Measurements from ENCODE around the gene ABCC4.

The ABCC4 gene

DNA sequence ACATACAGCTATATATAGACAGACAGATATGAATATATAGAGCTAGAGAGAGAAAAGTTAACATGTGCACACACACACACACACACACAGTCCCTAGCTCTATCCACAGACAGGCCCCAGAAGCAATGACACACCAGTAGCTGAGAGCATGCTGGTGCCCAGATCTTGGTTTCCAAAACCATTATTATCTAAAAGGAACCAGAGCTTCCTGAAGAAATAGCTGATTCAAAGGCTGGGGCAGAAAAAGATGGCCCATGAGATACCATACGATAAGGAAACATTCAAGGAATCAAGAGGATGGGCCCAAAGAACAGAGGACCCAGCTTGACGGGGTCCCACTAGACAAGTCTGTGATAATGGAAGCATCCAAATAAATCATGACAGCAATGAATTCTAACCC, 53.4 kb downstream of the ABCC4 start:
- H3K4me3 ChIP-seq (ENCODE audit: low read depth, low read length), result no peak overlapping the region
- TF ChIP-seq, protein P1, sequence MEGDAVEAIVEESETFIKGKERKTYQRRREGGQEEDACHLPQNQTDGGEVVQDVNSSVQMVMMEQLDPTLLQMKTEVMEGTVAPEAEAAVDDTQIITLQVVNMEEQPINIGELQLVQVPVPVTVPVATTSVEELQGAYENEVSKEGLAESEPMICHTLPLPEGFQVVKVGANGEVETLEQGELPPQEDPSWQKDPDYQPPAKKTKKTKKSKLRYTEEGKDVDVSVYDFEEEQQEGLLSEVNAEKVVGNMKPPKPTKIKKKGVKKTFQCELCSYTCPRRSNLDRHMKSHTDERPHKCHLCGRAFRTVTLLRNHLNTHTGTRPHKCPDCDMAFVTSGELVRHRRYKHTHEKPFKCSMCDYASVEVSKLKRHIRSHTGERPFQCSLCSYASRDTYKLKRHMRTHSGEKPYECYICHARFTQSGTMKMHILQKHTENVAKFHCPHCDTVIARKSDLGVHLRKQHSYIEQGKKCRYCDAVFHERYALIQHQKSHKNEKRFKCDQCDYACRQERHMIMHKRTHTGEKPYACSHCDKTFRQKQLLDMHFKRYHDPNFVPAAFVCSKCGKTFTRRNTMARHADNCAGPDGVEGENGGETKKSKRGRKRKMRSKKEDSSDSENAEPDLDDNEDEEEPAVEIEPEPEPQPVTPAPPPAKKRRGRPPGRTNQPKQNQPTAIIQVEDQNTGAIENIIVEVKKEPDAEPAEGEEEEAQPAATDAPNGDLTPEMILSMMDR (IDR thresholded peaks at IDR 0.05; ENCODE audit: low read depth, low read length), result no peak

DNA sequence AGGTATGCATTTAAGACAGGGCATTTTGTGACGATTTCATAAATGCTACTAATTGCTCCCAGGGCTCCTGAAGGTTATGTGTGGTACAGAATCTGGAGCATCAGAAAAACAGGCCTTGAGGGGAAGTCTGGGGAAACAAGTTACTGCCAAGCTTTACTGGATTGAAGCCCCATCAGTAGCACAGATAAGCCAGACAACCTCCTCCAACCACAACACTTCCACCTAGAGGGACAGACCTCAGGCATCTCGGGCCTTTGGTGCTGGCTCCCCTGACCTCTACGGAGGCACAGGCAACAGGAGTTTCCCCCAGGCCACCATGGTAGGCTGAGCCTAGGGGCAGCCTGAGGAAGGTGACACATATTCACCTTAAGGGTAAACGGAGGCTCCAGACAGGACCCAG, 54.1 kb downstream of the ABCC4 start:
- TF ChIP-seq, protein P1 (IDR thresholded peaks at IDR 0.05; ENCODE audit: low read depth, low read length), result no peak
- H3K4me3 ChIP-seq (ENCODE audit: low read depth, low read length), result no peak overlapping the region

DNA sequence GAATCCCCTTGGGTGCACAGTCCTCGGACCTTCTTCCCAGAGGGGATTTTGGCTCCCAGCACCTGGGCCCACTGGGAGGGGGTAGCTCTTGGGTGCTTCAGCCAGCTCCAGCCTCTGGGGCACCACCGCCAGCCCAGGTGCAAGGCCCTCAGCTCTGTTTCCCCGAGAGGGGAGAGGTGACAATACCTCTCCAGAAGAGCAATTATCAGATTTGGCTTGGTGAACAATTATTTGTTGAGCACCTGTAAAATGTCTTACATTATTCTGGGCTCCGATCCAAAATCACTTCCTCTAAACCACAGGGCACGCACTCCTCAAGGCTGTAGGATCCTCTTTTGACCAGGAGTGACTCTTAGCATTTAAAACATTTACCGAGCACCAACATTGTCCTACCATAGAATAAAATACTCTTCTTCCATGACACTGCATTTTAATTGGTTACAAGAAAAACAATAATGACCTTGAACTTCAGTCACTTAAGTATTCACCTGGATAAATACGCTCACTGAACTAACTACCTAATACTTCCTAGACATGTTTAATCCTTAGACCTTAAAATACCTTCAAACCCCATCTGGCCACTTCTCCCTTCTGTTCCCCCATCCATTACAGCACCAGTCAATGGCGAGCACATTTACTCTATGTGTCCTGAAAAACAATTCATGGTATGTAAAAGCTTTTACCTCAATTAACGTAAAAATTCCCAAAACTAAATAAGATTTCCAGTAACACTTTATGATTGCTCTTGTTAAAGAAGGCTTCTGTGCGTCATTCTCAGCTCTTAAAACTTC, 54.8 kb downstream of the ABCC4 start:
- H3K4me3 ChIP-seq (ENCODE audit: low read depth, low read length), result no peak overlapping the region
- TF ChIP-seq, protein P1 (IDR thresholded peaks at IDR 0.05; ENCODE audit: low read depth, low read length), result no peak

DNA sequence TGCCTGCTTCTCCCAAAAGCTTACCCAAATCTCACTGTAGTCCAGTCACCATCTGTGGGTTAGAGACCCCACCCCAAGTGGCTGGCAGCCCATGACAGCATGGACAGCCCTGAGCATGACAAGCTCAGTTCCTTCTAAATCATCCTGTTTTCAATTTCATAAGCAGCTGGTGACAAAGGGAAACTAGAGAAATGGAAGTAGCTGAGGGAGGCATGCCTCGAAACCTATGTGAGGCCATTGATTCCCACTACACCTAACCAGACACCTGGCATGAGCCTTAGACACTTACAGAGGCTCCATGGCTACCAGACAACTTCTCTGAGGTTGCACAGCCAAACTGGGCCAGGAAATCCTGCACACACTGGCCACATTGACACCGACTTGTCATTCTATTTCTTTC, 56.2 kb downstream of the ABCC4 start:
- TF ChIP-seq, protein P1 (IDR thresholded peaks at IDR 0.05; ENCODE audit: low read depth, low read length), result no peak
- H3K4me3 ChIP-seq (ENCODE audit: low read depth, low read length), result no peak overlapping the region

DNA sequence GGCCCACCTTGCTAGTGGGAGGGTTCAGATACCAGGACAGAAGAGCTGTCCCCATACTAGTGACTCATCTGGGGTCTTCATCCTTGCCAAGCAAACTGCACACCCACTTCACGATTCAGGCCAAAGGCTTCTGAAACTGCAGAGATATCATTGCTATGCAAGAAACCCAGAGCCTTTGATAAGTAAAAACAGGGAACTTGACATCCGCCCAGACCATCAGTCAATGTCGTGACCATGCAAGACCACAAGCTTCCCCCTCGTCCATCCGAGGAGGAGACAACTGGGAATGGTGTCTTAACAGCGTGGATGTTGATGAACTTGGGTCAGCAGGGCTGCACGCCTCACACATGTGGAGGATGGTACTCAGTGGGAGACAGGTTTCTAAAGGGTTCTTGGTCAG, 58.0 kb downstream of the ABCC4 start:
- H3K4me3 ChIP-seq (ENCODE audit: low read depth, low read length), result no peak overlapping the region
- TF ChIP-seq, protein P1 (IDR thresholded peaks at IDR 0.05; ENCODE audit: low read depth, low read length), result no peak

DNA sequence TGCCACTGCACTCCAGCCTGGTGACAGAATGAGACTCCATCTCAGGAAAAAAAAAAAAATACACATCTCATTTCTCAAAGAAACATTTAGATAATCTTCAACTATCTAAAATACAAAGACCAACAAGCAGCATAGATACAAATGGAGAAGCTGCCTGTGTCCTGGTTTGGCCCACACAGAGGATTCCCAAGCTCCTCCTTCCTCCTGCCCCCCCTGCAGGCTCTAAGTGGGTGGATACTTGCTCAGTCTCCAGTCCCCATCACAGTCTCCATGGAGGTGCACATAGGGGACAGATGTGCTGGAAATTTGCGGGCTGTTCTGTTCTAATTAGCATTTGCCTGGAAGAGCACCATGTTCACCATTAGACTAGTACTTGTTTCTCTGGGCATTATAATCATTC, 59.9 kb downstream of the ABCC4 start:
- TF ChIP-seq, protein P1 (IDR thresholded peaks at IDR 0.05; ENCODE audit: low read depth, low read length), result no peak
- no peak overlapping the region for H3K4me3 ChIP-seq (ENCODE audit: low read depth, low read length)

DNA sequence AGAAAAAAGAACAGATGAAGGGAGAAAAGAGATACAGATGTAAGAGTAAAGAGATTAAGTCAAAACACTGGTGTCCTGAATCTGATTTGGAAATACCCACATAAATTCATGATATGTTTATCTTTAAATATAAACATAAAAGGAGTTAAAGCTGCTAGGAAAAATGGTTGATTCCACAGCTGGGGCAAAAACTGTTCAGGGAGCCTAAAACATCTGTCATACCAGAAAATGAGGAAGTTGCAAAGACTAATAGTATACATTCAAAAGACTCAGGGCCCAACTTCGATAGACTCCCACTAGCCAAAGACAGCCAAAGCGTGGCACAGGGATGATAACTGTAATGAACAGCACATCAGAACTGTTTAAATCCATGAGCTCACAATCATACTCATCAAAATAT, 62.0 kb downstream of the ABCC4 start:
- no peak overlapping the region for H3K4me3 ChIP-seq (ENCODE audit: low read depth, low read length)

More for the DNA sequence above, 62.0 kb downstream of the ABCC4 start:
- TF ChIP-seq, protein P1 (IDR thresholded peaks at IDR 0.05; ENCODE audit: low read depth, low read length), result no peak
